Stimulated activated CD8-positive, alpha-beta memory T cell treated with anti-CD3 and anti-CD28 coated beads, Interleukin-7, amount 100 ng/mL, for 4 hours (primary cell): ENCODE results near the gene PPP1R3D.

Experiments
- DNase-seq, 2 donors: peaks; one replicate each; pipeline ENCODE4 v3.0.0-alpha.2; 2020; ENCODE audit warnings: low read depth in 2 of 2

Gene PPP1R3D

DNA sequence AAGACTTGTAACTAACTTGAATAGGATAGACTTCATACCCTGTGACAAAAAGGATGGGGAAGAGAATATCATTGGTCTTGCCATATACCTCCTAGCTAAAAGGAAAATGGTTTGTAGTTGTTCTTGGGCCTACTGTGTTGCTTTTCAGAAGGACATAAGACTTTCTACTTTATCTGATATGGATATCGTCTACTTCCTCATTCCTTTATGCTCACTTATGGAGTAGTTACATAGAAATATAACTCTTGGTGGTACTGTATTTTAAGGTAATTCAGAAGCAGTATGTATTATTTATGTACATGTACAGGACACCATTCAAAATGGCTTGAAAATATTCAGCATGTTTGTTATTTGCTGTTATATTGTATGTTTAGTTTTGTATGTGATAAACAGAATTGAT is 8.1 kb upstream of the PPP1R3D start:
- no peak for DNase-seq

DNA sequence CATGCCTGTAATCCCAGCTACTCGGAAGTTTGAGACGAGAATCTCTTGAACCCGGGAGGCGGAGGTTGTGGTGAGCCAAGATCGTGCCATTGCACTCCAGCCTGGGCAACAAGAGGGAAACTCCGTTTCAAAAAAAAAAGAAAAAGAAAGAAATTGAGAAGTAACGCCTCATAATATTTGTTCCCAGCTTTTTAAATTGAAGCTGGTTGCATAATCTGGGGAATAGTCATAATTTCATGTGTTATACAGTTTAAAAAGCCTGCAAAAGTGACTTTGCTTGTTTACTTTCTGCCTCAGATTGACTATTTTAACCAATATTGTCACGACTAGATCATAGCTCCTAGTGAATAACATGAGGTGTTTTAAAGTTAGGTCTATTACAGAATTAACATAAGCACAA is 7.3 kb upstream of the PPP1R3D start:
- DNase-seq: no peak

DNA sequence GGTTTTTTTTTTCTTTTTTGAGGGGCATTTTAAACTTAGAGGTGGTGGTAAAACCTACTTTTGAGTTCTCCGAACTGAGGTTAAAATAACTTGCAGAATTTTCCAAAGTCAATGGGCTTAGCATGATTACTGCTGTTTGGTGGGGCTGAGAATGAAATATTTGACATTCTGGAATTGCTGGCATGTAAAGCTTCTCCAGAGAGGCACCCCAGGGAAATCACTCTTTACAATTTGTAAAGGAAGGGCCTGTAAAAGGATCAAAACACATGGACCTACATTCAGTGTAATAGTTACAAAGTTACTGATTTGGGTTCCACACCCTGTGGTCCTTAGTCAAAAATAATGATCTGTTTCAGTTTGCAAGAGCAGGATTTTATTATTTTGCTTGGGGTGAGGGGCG is 5.6 kb upstream of the PPP1R3D start:
- no peak for DNase-seq

- no peak for DNase-seq
Measured at GRCh38 chr20:59945175-59945574, 5.1 kb upstream of the PPP1R3D start.

DNA sequence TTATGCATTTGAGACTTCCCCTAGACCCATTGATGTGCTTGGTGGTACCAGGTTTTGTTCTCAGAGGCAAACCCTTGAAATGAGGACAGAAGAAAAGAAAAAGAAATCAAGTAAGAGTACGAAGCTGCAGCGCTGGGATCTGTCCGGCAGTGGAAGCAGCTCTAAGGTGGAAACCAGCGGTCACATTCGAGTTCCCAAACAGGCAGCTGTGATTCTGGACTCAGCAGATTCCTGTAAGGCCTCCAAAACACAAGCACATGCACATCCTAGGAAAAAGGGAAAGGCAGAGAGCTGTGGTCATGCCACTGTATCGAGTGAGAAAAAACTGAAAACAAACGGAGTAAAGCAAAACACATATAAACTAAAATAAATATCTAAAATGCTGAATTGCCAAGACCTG is 4.6 kb upstream of the PPP1R3D start:
- no peak for DNase-seq

DNA sequence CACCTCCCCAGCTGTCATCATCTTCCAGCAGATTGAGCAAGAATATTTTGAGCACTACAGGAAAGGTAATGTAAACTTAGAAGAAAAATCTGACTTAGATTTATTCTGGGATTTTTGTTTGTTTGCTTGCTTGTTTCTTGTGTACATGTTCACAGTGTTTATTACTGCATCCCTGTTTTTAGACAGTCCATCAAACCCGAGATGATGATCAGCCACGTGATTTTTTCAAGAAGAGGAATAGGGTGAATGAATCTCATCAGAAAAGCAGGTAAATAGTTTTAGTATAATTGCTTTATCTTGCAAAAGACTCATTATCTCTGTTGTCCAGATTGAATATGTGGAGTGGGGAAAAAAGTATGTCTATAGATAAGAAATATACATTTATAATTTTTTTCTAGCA is 2.1 kb upstream of the PPP1R3D start:
- no peak for DNase-seq

GRCh38 chr20:59940956-59941294 is 820 bp upstream of the PPP1R3D start:
- no peak for DNase-seq

GRCh38 chr20:59939879-59940128 is 301 bp downstream of the PPP1R3D start:
- DNase-seq: no peak

DNA sequence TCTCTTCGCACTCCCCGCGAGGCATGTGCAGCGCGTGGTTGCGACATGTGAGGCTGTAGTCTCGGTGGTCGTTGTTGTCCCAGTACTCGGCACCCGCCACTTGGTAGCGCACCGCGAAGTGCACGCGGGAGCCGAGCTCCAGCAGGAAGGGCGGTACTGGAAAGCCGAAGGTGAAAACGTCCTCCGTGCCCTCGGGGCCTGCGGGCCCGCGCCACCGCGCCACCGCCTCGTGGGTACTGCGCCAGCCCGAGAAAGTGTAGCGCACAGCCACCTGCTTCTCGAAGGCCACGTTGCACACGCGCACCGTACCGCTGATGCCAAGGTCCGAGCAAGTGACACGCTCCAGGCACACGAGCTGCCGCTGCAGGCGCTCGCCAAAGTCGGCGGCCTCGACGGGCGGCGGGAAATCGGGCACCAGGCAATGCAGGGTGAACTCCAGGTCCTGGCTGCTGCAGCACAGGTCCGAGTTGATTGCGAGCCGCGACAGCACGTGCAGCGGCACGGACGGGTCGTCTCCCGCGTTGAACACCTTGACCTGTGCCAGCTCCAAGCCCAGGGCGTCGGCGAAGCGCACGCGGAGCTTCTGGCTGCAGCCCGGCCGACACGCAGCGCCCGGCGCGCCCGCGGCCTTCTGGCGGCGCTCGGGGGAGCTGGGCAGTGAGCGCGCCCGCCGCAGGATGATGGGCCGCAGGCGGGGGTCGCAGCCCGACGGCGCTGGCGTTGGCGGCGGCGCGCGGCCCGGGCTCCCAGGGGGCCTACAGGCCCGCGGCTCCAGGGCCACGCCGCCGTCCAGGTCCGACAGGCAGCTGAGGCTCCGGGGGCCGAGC is 840 bp downstream of the PPP1R3D start:
- no peak for DNase-seq

- no peak for DNase-seq
Measured at GRCh38 chr20:59938696-59939051, 1.4 kb downstream of the PPP1R3D start.

DNA sequence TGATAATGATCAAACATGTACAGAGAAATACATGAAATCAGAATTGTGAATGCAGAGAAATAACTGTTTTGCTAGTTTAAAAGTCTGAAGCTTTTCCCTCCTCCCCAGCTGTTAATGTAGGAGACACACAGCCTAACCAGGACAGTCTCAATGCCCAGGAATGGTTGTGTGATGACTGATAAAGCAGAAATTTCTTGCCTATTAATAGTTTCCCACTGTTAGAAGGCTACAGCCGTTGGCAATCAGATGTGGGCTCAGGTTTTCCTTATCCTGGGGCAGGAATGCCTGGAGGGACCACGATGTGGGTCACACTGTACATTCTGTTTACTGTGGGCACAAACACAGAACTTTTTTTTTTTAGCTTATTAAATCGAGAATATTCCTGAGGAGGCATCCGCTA is 1.9 kb downstream of the PPP1R3D start:
- DNase-seq: no peak

- DNase-seq: no peak
Measured at GRCh38 chr20:59937150-59937549, 3.0 kb downstream of the PPP1R3D start.

- no peak for DNase-seq
Measured at GRCh38 chr20:59936409-59936808, 3.7 kb downstream of the PPP1R3D start.

DNA sequence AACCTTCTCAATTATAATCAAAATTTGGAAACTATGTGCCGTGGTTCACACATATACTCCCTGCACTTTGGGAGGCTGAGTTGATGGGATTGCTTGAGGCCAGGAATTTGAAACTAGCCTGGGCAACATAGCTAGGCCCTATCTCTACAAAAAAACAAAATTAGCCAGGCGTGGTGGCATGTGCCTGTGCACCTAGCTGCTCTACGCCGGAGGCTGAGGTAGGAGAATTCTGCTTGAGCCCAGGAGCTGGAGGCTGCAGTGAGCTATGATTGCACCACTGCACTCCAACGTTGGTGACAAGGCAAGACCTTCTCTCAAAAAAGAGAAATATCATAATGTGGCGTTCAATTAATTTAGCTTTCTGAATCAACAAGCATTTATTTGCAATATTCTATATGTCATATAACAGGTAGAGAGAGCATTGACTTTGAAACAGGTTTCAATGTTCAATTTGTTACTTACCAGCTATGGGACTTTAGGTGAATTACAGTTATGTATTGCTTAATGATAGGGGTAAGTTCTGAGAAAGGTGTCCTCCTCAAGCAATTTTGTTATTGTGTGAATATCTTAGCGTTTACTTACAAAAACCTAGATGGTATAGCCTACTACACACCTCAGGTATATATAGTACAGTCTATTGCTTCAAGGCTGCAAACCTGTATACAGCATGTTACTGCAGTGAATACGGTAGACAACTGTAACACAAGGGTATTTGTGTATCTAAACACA is 4.5 kb downstream of the PPP1R3D start:
- DNase-seq: no peak

GRCh38 chr20:59933849-59934585 is 6.1 kb downstream of the PPP1R3D start:
- peak; percentile 41 to 64 for DNase-seq

GRCh38 chr20:59933296-59933848 is 6.7 kb downstream of the PPP1R3D start, which contains the start of gene SYCP2:
SYCP2 (minus strand) TSS chr20:59933637; CDS start chr20:59922413, 11,224 bp downstream.
- peak; percentile 43 to 61 for DNase-seq

DNA sequence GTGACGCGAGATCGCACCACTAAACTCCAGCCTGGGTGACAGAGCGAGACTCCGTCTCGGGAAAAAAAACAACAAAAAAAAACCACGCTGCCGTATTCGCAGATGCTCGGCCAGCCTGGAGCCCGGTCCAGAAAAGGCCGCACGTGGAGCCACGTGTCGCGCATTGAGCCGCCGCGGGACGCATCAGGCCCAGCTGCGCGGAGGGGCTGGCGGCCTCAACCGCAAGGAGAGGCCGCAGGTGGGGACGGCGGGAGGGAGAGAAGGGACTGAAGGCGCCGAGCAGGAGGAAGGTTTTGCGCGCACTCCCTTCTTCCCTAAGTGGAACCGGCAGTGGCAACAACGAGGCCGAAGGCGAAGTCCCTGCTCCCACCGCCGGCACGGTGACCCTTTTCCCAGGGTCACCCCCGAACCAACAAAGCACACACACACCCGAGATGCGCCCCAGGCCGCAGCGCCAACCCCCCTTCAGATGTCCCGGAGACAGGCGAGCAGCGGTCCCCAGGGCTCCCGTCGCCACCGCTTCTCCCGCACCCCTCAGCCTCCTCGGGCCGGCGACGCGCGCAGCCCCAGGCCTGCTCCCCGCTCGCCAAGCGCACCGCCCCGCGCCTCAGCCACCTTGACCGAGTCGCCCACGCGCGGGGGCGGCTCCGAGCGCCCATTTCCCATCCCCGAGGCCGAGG is 7.3 kb downstream of the PPP1R3D start:
- no peak for DNase-seq

DNA sequence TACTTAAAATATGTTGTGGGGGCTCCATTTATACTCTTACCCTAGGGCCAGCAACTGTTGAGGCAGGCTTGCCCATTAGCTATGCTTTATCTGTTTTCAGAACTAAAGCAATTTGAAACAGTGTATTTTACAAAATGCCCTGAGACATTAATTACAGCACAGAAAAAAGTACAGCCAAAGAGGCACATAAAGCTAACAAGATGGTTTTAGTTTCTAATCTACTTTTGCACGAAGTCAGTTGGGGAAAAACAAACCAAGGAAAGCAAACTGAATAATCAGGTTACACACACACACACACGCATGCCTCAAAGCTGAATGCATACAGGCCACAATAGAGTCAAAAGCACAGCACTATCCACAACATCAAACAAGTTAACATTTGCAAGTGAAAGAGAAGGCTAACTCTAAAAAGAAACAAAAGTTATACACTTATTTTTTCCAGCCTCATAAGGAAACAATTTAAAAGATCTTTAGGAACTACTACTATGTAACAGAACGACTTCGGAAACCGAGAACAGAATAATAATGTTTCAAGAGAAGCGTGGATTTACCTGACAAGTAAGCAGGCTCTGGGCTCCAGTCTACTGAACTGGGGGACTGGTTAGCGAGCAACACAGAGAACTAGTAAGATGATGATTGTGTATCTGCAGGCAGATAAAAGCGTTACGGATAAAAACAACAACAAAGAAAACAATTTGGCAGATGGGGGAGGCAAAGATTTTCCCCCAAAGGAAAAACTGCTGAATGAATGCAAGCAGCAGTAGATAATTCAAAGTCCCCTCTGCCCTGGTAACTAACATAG is 8.4 kb downstream of the PPP1R3D start:
- DNase-seq: no peak

GRCh38 chr20:59925899-59926298 is 14.2 kb downstream of the PPP1R3D start:
- no peak for DNase-seq

- no peak for DNase-seq
Measured at GRCh38 chr20:59925359-59925758, 14.7 kb downstream of the PPP1R3D start.

GRCh38 chr20:59923514-59923913 is 16.6 kb downstream of the PPP1R3D start:
- no peak for DNase-seq
